ENCODE results near the gene RBM18. TPM values are rescaled to one million over a fixed set of nuclear protein-coding genes. Genes with fewer than 3 reads are reported as not detected.

Gene RBM18
- total RNA-seq, 1 donor from 2014 or later = 29.1 TPM

- Histone ChIP-seq H3K4me1 (ENCODE audit: insufficient read depth, low read length) (no peaks in the 10 kb centered on the region), H3K36me3 (ENCODE audit: insufficient read depth, low read length) (no peaks in the 10 kb centered on the region), H2AFZ (ENCODE audit: low read depth, low read length) (no peak overlapping the region), H3K27me3 (ENCODE audit: insufficient read depth, low read length) (peaks cover 30% of the 10 kb centered on the region), H3K9ac (ENCODE audit: low read length) (no peak overlapping the region), H3K79me2 (ENCODE audit: insufficient read depth, low read length) (no peaks in the 10 kb centered on the region), H3K4me3 (ENCODE audit: insufficient read depth, low read depth, low read length) (no peak overlapping the region), H3K27ac (ENCODE audit: low read depth, low read length) (no peak overlapping the region), H3K4me2 (ENCODE audit: low read length) (no peak overlapping the region), H4K20me1 (ENCODE audit: insufficient read depth, low read length) (no peaks in the 10 kb centered on the region), H3K9me3 (ENCODE audit: insufficient read depth, low read depth, low read length) (no peaks in the 10 kb centered on the region)
- H3K4me3 Mint-ChIP-seq (ENCODE audit: unreplicated experiment) = no peak overlapping the region
- no peaks in the 10 kb centered on the region for H3K4me1 Mint-ChIP-seq (ENCODE audit: low read depth, unreplicated experiment)
- H3K9me3 Mint-ChIP-seq (ENCODE audit: unreplicated experiment) = peaks cover 3% of the 10 kb centered on the region
- FAIRE-seq (no peak), DNase-seq (ENCODE audit: low read depth) (no peak)
- TF ChIP-seq CTCF (IDR thresholded peaks at IDR 0.05; ENCODE audit: insufficient read depth, low read depth, low read length) = no peak
- no peak for TF ChIP-seq EZH2 (IDR thresholded peaks at IDR 0.05; ENCODE audit: insufficient read depth, low read length)
- peaks cover 10% of the 10 kb centered on the region for H3K27me3 Mint-ChIP-seq (ENCODE audit: low read depth, unreplicated experiment)
- H3K36me3 Mint-ChIP-seq (ENCODE audit: low read depth, unreplicated experiment) = no peaks in the 10 kb centered on the region
- no peak overlapping the region for H3K27ac Mint-ChIP-seq (ENCODE audit: unreplicated experiment)
Observed at GRCh38 chr9:122234022-122234748, 30.5 kb downstream of the RBM18 start.

GRCh38 chr9:122232796-122233306 lies 31.8 kb downstream of the RBM18 start:
- no peak for FAIRE-seq
- Mint-ChIP-seq H3K4me1 (ENCODE audit: low read depth, unreplicated experiment) (no peaks in the 10 kb centered on the region), H3K27me3 (ENCODE audit: low read depth, unreplicated experiment) (peaks cover 10% of the 10 kb centered on the region), H3K36me3 (ENCODE audit: low read depth, unreplicated experiment) (no peaks in the 10 kb centered on the region), H3K9me3 (ENCODE audit: unreplicated experiment) (peaks cover 3% of the 10 kb centered on the region), H3K27ac (ENCODE audit: unreplicated experiment) (no peak overlapping the region), H3K4me3 (ENCODE audit: unreplicated experiment) (no peak overlapping the region)
- Histone ChIP-seq H2AFZ (ENCODE audit: low read depth, low read length) (no peak overlapping the region), H4K20me1 (ENCODE audit: insufficient read depth, low read length) (no peaks in the 10 kb centered on the region), H3K27me3 (ENCODE audit: insufficient read depth, low read length) (peaks cover 37% of the 10 kb centered on the region), H3K36me3 (ENCODE audit: insufficient read depth, low read length) (no peaks in the 10 kb centered on the region), H3K4me2 (ENCODE audit: low read length) (no peak overlapping the region), H3K27ac (ENCODE audit: low read depth, low read length) (no peak overlapping the region), H3K4me1 (ENCODE audit: insufficient read depth, low read length) (peaks cover 8% of the 10 kb centered on the region), H3K4me3 (ENCODE audit: insufficient read depth, low read depth, low read length) (no peak overlapping the region), H3K79me2 (ENCODE audit: insufficient read depth, low read length) (no peaks in the 10 kb centered on the region), H3K9me3 (ENCODE audit: insufficient read depth, low read depth, low read length) (no peaks in the 10 kb centered on the region), H3K9ac (ENCODE audit: low read length) (no peak overlapping the region)
- no peak for DNase-seq (ENCODE audit: low read depth)
- TF ChIP-seq CTCF (IDR thresholded peaks at IDR 0.05; ENCODE audit: insufficient read depth, low read depth, low read length) = no peak
- TF ChIP-seq EZH2 (IDR thresholded peaks at IDR 0.05; ENCODE audit: insufficient read depth, low read length) = no peak

- Histone ChIP-seq H2AFZ (ENCODE audit: low read depth, low read length) (no peak overlapping the region), H3K36me3 (ENCODE audit: insufficient read depth, low read length) (no peaks in the 10 kb centered on the region), H3K4me2 (ENCODE audit: low read length) (no peak overlapping the region), H3K4me3 (ENCODE audit: insufficient read depth, low read depth, low read length) (no peak overlapping the region), H3K9me3 (ENCODE audit: insufficient read depth, low read depth, low read length) (peaks cover 3% of the 10 kb centered on the region), H3K4me1 (ENCODE audit: insufficient read depth, low read length) (peaks cover 8% of the 10 kb centered on the region), H3K27ac (ENCODE audit: low read depth, low read length) (no peak overlapping the region), H4K20me1 (ENCODE audit: insufficient read depth, low read length) (no peaks in the 10 kb centered on the region), H3K9ac (ENCODE audit: low read length) (no peak overlapping the region), H3K27me3 (ENCODE audit: insufficient read depth, low read length) (peaks cover 69% of the 10 kb centered on the region), H3K79me2 (ENCODE audit: insufficient read depth, low read length) (no peaks in the 10 kb centered on the region)
- Mint-ChIP-seq H3K4me3 (ENCODE audit: unreplicated experiment) (no peak overlapping the region), H3K4me1 (ENCODE audit: low read depth, unreplicated experiment) (peaks cover 2% of the 10 kb centered on the region), H3K27ac (ENCODE audit: unreplicated experiment) (no peak overlapping the region), H3K9me3 (ENCODE audit: unreplicated experiment) (peaks cover 10% of the 10 kb centered on the region), H3K27me3 (ENCODE audit: low read depth, unreplicated experiment) (peaks cover 36% of the 10 kb centered on the region), H3K36me3 (ENCODE audit: low read depth, unreplicated experiment) (peaks cover 2% of the 10 kb centered on the region)
- no peak for DNase-seq (ENCODE audit: low read depth)
- TF ChIP-seq EZH2 (IDR thresholded peaks at IDR 0.05; ENCODE audit: insufficient read depth, low read length) (no peak), CTCF (IDR thresholded peaks at IDR 0.05; ENCODE audit: insufficient read depth, low read depth, low read length) (no peak)
- FAIRE-seq = no peak
Observed at GRCh38 chr9:122229485-122229837, 35.2 kb downstream of the RBM18 start.
